ENCODE results near the gene FDXACB1.

DNA sequence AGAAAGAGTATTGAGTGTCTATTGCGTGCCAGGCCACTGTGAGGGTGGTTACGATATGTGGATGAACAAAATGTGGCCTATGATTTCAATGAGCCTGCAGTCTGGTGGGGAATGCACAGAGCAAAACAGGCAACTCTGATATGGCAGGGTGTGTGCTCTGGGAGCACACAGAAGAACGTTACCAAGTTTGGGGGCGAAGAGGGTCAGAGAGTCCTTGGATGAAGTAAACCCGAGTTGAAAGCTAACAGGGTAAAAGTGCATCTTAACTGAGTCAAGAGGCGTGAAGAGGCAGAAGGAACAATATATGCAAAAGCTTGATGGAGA, 634 bp upstream of the FDXACB1 start:
- TF ChIP-seq, protein P1, sequence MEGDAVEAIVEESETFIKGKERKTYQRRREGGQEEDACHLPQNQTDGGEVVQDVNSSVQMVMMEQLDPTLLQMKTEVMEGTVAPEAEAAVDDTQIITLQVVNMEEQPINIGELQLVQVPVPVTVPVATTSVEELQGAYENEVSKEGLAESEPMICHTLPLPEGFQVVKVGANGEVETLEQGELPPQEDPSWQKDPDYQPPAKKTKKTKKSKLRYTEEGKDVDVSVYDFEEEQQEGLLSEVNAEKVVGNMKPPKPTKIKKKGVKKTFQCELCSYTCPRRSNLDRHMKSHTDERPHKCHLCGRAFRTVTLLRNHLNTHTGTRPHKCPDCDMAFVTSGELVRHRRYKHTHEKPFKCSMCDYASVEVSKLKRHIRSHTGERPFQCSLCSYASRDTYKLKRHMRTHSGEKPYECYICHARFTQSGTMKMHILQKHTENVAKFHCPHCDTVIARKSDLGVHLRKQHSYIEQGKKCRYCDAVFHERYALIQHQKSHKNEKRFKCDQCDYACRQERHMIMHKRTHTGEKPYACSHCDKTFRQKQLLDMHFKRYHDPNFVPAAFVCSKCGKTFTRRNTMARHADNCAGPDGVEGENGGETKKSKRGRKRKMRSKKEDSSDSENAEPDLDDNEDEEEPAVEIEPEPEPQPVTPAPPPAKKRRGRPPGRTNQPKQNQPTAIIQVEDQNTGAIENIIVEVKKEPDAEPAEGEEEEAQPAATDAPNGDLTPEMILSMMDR (IDR thresholded peaks at IDR 0.05; ENCODE audit: insufficient read depth, low read length, poor library complexity, severe bottlenecking) = no peak
- no peak for TF ChIP-seq EZH2phosphoT487 (conservative IDR thresholded peaks at IDR 0.05; ENCODE audit: low read length)
